OCI-LY3 (cell line): ENCODE data around the gene RPS26.
"Not testable (repeated sequence)": the region's sequence is repeated elsewhere in the genome, so short reads cannot be mapped to it uniquely, and the experiment has no call there.

Experiments
- H2AFZ ChIP-seq: fragments of 200-600, 300-600 bp; shearing (Covaris generic); 2 replicates; pipeline ENCODE4 v1.6.0; 2014; ENCODE audit warnings: antibody characterized with exemption, low read depth, low read length
- H3K27ac ChIP-seq: fragments of 200-600, 300-600 bp; sonication (generic); 2 replicates; pipeline ENCODE4 v1.5.1; 2014; ENCODE audit warnings: mild to moderate bottlenecking, low read length, moderate library complexity, mixed read lengths
- H3K27me3 ChIP-seq: fragments of 200-600, 300-600 bp; sonication (generic); 2 replicates; pipeline ENCODE4 v1.6.1; 2014; ENCODE audit warnings: low read depth, low read length, mixed read lengths
- H3K36me3 ChIP-seq: fragments of 200-600, 300-600 bp; sonication (generic); replicated peaks from 2 replicates; pipeline ENCODE3; 2014; ENCODE audit warnings: low read depth, low read length, mixed read lengths
- H3K4me1 ChIP-seq: fragments of 300-600, 200-600 bp; sonication (generic); 2 replicates; pipeline ENCODE4 v1.6.1; 2014; ENCODE audit warnings: low read length, mixed read lengths
- H3K4me2 ChIP-seq: fragments of 200-600, 300-600 bp; sonication (generic); 2 replicates; pipeline ENCODE4 v1.6.1; 2014; ENCODE audit warnings: low read length, mixed read lengths
- H3K4me3 ChIP-seq: fragments of 300-600, 200-600 bp; sonication (generic); 2 replicates; pipeline ENCODE4 v1.5.1; 2014; ENCODE audit warnings: antibody characterized with exemption, mild to moderate bottlenecking, low read length, moderate library complexity
- H3K79me2 ChIP-seq: fragments of 300-600, 200-600 bp; shearing (Covaris generic); 2 replicates; pipeline ENCODE4 v1.6.1; 2014; ENCODE audit warnings: mild to moderate bottlenecking, low read length, mixed read lengths
- H3K9ac ChIP-seq: fragments of 300-600, 200-600 bp; shearing (Covaris generic); 2 replicates; pipeline ENCODE4 v1.6.0; 2014; ENCODE audit warnings: mild to moderate bottlenecking, low read length, moderate library complexity
- H3K9me3 ChIP-seq: fragments of 200-600, 300-600 bp; shearing (Covaris generic); 2 replicates; pipeline ENCODE4 v1.6.1; 2014; ENCODE audit warnings: low read length, mixed read lengths; ENCODE audit not compliant: insufficient read depth
- H4K20me1 ChIP-seq: fragments of 200-600, 300-600 bp; sonication (generic); 2 replicates; pipeline ENCODE4 v1.6.1; 2016; ENCODE audit warnings: low read length, mixed read lengths; ENCODE audit not compliant: insufficient read depth
- CTCF ChIP-seq: fragments of 200-600, 300-600 bp; sonication (generic); IDR thresholded peaks from 2 replicates; pipeline ENCODE4 v1.5.1; 2014; ENCODE audit warnings: antibody characterized with exemption, low read length, low read depth
- EZH2phosphoT487 ChIP-seq: fragments of 200-600 bp; shearing (Covaris generic); IDR thresholded peaks from 2 replicates; pipeline ENCODE4 v1.6.1; 2018; ENCODE audit warnings: antibody characterized with exemption, mixed run types, low read depth

RPS26 gene

GRCh38 chr12:56061982-56062381 lies 20.3 kb downstream of the RPS26 start:
- Histone ChIP-seq H3K4me3 (no peak overlapping the region), H3K9ac (no peak overlapping the region), H2AFZ (no peak overlapping the region), H3K27me3 (no peaks in the 10 kb centered on the region), H3K79me2 (no peaks in the 10 kb centered on the region), H3K9me3 (no peaks in the 10 kb centered on the region), H3K4me2 (no peak overlapping the region), H3K4me1 (no peaks in the 10 kb centered on the region), H3K27ac (no peak overlapping the region), H3K36me3 (no peaks in the 10 kb centered on the region), H4K20me1 (no peaks in the 10 kb centered on the region)
- TF ChIP-seq CTCF (no peak), EZH2phosphoT487 (no peak)

- no peak overlapping the region for H3K9ac ChIP-seq
- no peaks in the 10 kb centered on the region for H3K27me3 ChIP-seq
- H3K9me3 ChIP-seq: no peaks in the 10 kb centered on the region
- H3K4me3 ChIP-seq: no peak overlapping the region
- no peaks in the 10 kb centered on the region for H3K4me1 ChIP-seq
- no peaks in the 10 kb centered on the region for H3K79me2 ChIP-seq
- H3K27ac ChIP-seq: no peak overlapping the region
- no peak for TF ChIP-seq CTCF
- H3K36me3 ChIP-seq: no peaks in the 10 kb centered on the region
- H4K20me1 ChIP-seq: no peaks in the 10 kb centered on the region
- H3K4me2 ChIP-seq: no peak overlapping the region
- H2AFZ ChIP-seq: no peak overlapping the region
Measured at GRCh38 chr12:56062996-56063395, 21.3 kb downstream of the RPS26 start.

GRCh38 chr12:56071648-56072047 lies 29.9 kb downstream of the RPS26 start:
- no peaks in the 10 kb centered on the region for H3K27me3 ChIP-seq
- H3K4me3 ChIP-seq: no peak overlapping the region
- H3K27ac ChIP-seq: no peak overlapping the region
- H2AFZ ChIP-seq: no peak overlapping the region
- H3K9ac ChIP-seq: no peak overlapping the region
- no peaks in the 10 kb centered on the region for H3K36me3 ChIP-seq
- H3K79me2 ChIP-seq: no peaks in the 10 kb centered on the region
- no peaks in the 10 kb centered on the region for H4K20me1 ChIP-seq
- H3K9me3 ChIP-seq: no peaks in the 10 kb centered on the region
- H3K4me2 ChIP-seq: no peak overlapping the region
- TF ChIP-seq EZH2phosphoT487 (no peak), CTCF (no peak)
- H3K4me1 ChIP-seq: no peaks in the 10 kb centered on the region

- Histone ChIP-seq H3K9me3 (no peaks in the 10 kb centered on the region), H3K36me3 (no peaks in the 10 kb centered on the region), H3K27me3 (no peaks in the 10 kb centered on the region), H3K4me1 (no peaks in the 10 kb centered on the region), H3K4me2 (no peak overlapping the region), H2AFZ (no peak overlapping the region), H3K27ac (no peak overlapping the region), H4K20me1 (no peaks in the 10 kb centered on the region), H3K4me3 (no peak overlapping the region), H3K79me2 (no peaks in the 10 kb centered on the region), H3K9ac (no peak overlapping the region)
- no peak for TF ChIP-seq CTCF
Measured at GRCh38 chr12:56074396-56074795, 32.7 kb downstream of the RPS26 start.

GRCh38 chr12:56077966-56078365 lies 36.2 kb downstream of the RPS26 start:
- peaks cover 22% of the 10 kb centered on the region for H3K27me3 ChIP-seq
- H3K4me1 ChIP-seq, H3K4me2 ChIP-seq, H3K36me3 ChIP-seq, H2AFZ ChIP-seq, H3K9ac ChIP-seq, H3K27ac ChIP-seq, H3K9me3 ChIP-seq, H4K20me1 ChIP-seq, H3K79me2 ChIP-seq, H3K4me3 ChIP-seq: not testable (repeated sequence)
